Skin of body (tissue), 2 donors: Measurements from ENCODE around the gene GEMIN8. TPM values are rescaled to one million over a fixed set of nuclear protein-coding genes. Genes with fewer than 3 reads are reported as not detected.

Experiments
- DNase-seq: peaks from one replicate; lab custom pipeline; 2025; lab: John Stamatoyannopoulos, UW
- total RNA-seq: library from RNA; depleted of rRNA; stranded (reverse); fragments of >200 nt; gene quantifications from one replicate; pipeline ENCODE4 v1.2.3, GENCODE V29; 2014

GEMIN8 gene
- total RNA-seq, 1 donor from 2014 or later: 12.8 TPM

DNA sequence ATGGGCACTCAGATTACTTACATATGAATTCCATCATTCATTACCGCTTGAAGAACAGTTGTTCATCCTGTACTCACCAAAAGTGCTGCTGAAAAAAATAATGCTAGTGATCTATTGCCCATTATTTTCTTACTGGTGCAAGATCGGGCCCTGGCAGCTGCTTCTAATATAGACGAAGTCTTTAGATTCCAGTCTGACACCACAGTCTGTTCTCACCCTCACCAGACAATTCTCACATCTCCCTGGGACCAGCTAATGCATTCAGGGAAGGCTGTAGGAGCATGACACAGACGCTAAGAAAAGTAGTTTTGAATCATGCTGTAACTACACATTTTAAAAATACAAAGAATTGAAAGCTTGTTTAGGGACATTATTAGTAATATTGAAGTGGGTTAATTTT lies 13.8 kb downstream of the GEMIN8 start:
- DNase-seq: peak; percentile 3

DNA sequence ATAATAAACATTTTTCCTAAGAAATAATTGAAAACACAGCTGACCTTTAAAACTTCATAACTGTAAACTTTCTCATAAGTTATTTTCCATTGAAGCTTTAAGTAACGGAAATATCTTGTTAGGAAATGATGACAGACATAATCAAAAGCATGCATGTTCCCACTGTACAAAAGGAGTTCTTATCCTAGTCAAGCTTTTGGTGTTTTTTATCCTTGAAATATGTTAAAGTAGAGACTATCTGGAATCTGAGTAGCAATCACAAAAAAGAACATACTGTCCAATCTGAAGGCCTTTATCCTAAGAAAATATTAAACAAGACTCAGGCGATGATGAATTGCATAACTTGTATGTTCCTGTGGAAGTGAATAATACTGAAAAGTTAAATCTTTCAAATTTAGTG lies 14.4 kb downstream of the GEMIN8 start:
- DNase-seq: peak; percentile 26

DNA sequence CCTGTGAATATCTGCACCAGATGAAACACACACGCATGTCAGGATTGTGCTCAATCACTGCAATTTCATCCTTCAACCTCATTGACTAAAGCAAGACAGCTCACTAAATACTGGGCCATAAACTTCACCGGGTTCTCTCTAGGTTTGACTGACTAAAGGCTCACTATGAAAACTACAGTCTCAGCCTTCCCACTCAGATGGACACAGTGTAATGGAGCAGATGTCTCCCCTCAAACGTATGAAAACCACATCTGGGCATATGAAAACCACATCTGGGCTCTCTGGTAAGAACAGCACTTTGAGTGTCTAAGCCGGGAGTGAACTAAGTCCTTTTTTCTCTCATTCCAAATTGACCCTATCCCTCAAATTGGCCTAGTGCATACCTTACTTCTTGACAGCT lies 15.2 kb downstream of the GEMIN8 start:
- peak; percentile 2 for DNase-seq

DNA sequence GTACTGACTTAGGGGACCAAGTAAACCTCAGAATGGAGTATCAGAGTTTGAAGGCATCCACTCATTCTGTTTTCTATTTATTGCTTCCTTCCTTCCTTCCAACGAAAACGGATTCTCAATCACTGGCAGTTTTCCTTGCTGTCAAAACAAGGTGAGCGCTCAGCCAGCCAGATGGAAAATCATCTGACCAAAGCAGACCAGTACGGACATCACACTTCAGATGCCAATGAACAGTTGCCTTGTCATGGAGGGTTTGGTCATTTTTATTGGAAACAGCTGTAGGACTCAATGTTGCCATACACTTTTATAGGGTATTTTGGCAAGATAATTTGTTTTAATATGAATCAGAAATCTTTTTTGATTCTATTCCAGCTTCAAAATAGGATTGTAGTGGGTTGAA lies 16.6 kb downstream of the GEMIN8 start:
- DNase-seq: no peak

DNA sequence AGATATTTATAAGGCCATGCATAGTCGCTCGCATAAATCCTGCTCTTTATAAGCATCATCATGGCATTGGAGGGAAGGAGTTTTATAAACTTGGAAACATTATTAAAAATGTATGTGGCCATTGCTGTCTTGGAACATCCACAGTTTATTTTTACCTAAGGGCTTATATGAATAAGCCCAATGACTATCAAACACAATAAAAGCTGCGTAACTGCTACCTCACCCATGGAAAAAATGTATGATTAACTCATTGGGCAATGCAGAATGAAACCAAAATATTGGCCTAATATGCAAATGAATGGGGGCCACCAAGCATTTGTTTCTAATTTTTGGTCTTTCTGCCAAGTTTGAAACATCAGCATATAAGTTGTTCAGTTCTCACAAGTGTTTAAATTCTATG lies 19.1 kb downstream of the GEMIN8 start:
- no peak for DNase-seq

DNA sequence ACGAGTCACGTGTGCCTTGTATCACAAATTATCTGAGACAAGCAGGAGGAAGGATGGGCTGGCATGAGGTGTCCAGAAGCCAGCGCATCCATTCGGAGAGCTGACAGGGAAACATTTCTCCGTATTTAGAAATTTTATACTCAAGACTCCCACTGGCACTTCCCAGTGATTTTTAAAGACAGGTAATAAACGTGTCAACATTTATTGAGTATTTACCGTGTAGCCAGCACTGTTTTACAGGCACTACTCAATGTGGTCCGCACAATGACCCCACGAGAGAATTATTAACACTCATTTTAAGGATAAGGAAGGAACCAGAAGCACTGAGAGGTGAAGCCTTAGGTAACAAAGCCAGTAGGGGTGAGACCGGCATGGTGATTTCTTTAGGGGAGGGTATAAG lies 23.2 kb downstream of the GEMIN8 start:
- no peak for DNase-seq

DNA sequence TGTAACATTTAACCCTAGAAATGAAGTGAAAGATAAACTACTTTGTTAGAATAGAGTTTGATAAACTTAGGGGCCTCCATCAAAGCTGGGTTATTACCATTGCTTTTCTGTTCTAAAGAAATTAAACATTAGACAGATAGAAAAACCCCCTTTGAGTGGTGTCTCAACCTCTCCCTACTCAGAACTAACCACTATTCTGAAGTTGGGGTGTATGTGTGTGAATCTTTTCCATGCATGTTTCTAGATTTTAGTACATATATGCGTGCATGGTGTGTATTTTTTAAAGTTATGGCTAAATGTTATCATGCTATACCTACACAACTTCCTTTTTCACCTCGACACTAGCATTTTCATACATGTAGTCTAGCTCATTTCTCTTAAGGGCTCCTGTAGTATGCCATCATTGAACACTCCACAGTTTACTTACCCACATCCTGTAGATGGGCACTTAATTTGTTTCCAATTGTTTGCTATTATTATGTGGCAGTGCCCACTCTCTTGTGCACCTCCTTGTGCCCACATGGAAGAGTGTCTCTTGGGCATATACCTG lies 25.7 kb downstream of the GEMIN8 start:
- DNase-seq: no peak

DNA sequence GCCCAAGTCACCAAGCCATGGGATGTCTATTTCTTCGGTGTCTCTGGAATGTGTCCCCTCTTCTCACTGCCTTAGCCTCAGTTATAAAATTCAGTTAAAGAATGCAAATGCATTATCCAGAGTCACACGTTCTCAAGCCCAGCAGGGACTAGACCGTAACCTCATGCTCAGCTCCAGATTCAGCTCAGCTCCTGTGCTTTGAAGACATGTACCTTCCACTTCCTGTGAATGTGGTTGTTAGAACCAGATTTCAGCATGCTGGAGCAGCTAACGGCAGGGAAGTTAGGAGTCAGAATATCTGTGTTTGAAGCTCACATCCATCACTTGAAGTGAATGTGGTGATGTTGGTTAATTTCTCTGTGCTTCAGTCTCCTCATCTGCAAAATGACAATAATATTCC lies 26.7 kb downstream of the GEMIN8 start:
- DNase-seq: no peak

DNA sequence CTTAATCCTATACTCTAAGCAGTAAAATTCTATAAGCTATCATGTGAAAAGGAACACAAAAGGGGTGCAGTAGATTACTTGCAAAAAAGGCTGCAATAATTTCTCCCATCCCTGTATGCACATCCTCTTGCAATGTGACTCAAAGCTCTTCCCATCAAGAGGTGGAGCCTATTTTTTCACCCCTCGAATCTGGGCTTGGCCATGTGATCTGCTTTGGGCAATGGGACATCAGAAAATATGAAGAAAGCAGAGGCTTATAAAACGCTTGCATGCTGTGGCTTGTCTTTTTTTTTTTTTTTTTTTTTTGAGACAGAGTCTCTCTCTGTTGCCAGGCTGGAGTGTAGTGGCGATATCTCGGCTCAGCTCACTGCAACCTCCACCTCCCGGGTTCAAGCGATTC lies 33.0 kb downstream of the GEMIN8 start:
- no peak for DNase-seq

DNA sequence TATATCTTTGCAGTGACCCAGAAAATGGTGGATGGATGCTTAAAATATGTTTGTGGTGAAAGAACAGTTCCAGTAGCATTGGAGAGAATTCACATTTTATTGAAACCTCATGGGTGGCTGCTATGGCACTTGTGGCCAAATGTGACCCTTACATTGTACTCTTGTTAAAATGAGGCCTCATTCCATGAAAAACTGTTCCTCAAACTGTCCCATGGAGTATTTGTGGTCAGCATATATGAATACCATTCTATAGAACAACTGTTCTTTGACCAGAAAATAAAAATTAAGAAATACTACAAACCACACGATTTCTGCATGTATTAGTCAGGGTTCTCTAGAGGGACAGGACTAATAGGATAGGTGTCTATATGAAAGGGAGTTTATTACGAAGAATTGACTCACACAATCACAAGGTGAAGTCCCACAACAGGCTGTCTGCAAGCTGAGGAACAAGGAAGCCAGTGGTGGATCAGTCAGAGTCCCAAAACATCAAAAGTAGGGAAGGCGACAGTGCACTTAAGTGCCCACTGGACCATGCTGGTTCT lies 35.1 kb downstream of the GEMIN8 start:
- no peak for DNase-seq

DNA sequence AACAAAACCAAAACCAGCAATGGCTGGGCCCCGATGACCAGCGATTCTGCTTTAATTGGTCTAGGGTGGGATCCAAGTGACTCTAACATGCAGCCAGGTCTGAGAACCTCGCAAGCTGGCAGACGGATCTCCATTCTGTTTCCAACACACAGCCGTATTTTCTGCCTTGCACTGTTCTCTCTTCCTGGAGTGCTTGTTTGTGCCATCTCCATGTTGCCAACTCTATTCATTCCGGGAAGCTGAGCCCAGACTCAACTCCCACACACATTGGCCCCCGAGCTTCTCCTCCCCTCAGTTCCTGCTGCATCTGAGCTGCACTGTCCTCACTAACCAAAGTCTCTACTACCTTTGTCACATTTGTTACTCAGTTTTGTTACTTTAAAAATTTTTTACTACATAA lies 35.6 kb downstream of the GEMIN8 start:
- DNase-seq: no peak

DNA sequence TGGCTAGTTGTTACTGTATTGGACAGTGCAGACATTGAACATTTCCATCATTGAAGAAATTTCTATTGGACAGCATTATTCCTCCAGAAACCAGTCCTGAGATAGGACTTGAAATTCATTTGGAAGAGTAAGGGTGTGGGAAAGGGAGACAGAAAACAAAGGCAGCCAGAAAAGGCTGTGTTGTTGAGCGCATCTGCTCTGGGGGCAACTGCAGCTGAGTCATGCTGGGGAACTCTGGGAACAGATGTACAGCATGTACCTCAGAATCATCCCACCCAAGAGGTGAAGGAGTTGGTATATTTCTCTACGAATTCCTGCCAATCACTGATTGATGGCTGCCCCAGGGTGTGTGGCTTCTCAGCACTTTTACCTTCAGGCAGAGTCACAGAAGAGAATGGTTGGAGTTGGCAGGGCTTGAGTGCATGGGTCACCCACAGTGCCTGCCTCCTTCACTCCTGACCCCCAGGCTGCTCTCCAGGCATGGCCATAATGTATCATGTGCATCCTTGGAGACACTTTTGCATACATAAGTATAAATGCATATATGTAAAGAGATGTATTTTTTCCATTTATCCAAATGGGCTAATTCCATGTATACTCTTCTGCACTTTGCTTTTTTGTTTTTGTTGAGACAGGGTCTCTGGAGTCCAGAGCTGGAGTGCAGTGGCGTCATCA lies 39.4 kb downstream of the GEMIN8 start:
- DNase-seq: no peak

DNA sequence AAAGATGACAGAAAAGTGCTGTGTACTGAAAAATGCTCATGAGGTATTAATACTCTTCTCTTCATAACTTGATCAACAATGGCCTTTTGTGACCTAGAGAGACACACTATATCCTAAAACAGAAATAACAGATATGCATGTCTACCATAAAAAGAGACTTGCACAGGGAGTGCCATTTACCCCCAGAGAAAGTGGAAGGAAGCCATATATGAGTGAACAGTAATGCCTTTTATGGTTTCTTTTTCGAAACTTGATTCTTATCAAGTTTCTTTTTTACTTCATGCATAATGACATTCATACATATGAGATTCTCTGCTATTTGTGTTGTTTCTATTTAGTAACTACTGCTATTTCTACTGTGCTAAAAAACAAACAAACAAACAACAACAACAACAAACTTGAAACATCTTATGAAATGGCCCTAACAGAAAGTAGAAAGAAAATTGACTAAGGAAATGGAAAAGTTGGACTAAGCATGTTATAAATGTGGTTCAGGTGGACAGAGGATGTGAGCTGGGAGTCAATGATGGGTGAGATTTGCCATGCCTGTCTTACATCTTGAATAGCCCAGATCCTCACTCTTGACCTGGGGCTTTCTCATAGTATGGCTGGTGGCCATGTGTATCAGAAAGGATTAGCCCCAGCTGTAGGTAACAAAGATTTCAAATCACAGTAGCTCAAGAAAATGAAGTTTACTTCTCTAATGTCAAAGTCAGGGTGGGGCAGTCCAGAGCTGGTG lies 43.8 kb downstream of the GEMIN8 start:
- no peak for DNase-seq

DNA sequence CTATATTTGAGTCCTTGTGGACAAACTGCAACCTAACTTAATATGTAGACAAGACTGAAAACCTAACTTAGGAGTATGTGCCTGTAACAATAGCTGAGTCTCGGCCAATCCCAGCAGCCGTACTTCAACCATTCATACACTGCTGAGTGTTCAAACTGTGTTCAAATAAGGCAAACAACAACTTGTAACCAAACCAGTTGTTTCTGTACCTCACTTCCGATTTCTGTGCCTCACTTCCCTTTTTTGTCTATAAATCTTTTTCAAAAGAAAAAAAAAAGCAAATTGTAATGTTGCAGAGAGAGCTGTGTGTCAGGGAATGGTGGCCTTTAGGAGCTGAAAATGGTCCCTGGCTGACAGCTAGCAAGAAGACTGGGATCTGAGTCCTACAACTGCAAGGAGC lies 46.0 kb downstream of the GEMIN8 start:
- DNase-seq: no peak

DNA sequence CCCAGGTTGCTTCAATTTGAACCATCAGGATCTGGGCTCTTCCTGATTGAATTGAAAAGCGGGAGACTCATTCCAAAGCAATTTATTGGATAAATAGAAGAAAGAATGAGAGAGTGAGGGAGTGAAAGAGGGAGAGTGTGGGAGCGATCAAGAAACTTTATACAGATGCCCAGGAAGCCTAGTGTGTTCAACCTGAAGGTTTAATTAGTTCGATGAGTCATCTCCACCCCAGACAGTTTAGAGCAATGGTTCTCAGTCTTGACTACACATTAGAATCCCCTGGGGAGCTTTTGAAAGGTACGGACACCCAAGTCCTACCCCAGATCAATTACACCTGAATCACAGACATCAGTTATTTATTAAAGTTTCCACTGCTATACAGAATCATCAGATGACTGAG lies 61.5 kb downstream of the GEMIN8 start:
- DNase-seq: no peak

DNA sequence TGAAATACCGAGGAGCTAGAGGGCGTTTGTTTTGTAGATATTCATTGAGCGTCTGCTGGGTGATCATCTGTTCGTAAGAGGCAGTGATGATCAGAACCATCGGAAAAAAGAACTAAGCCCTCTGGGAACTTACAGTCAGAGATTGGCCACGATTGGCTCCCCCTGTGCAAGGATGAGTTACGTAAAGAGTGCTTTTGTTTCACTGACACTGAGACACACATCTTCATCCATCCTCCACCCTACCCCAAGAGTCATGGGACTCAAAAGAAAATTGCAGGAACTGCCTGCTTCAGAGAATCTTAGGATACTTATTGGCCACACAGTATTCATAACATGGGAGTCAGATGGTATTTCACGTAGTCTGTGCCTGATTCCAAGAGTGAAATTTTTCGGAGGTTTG lies 62.1 kb downstream of the GEMIN8 start:
- no peak for DNase-seq

DNA sequence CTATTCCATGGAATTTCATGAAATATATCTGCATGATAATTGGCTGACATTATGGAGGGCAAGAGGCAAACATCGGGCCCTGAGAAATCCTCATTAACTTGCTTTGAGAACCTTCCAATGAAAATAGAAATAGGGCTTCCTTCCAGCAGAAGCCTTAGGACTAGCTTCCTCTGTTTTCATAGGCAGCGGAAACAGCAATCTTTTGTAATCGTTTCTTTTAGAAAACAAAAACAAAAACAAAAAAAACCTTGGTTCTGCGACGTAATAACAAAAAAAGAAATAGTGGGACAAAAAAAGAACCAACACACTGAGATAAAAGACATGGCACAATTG lies 62.9 kb downstream of the GEMIN8 start:
- DNase-seq: no peak

DNA sequence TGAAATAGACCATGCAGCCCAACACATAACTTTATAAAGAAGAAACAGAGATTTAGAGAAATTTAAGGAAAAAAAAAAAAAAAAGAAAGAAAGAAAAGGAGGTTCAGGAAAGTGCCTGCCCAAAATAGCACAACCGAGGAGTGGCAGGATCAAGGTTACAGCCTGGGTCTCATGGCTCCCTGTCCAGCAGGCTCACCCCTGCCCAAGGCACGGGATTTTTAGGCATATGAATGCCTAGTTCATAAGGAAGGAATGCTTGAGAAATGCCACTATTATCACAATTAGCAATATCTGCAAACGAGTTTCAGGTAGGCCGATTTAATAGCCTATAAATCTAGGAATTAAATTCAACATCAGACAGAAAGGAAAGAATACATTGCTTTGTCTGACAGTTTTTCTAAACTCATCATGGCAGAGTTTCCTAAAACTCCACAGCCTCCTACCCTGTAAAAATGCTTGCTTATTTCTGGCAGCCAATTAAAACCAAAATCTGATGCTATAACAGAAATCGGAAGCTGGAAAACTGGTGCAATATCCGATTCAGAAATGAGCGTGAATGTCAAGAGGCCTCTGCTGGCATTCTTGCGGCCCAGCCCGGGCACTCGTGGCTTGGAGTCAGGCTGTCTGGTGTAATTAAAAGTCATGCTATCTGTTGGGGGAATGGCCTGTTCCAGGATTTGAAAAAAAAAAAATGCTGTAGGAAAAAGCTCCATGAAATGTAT lies 63.5 kb downstream of the GEMIN8 start:
- no peak for DNase-seq

DNA sequence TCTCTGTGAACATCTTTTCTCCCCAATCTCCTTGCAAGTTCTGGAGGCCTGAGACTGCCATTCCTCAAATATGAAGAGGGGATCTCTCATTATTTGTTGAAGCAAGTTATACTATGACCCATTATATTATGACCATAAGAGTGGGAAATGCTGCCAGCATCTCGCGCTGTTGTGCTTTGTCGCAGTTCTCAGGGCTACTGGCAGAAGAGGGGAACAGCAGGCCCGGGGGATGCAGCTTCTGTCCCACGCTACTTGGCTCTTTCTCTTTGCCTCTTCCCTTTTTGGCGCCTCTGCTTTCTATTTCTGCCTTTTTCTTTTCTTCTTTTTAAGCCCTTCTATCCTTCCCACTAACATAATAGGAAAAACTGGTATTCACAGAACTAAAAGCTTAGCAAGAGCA lies 64.2 kb downstream of the GEMIN8 start:
- DNase-seq: no peak

DNA sequence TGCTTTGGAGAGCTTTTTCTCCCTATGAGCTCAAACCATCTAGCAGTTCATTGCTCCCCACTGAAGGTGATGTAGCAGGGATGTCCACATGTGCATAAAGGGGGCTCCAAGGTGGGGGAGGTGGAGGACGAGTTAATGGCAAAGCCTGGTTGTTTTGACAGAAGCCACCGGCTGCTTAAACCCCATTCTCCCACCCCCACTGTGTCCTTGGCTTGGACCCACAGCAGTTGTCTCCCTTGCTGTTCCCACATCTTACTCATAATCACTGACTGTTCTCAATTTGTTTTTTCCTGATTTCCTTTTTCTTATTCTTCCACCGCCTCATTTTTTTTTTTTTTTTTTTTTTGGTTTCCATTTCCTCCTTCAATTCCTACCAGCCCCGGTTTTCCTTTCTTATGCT lies 72.7 kb downstream of the GEMIN8 start:
- no peak for DNase-seq
